Measurements from ENCODE around the gene KCNN4. TPM values are rescaled to one million over a fixed set of nuclear protein-coding genes. Genes with fewer than 3 reads are reported as not detected.

KCNN4 gene
- total and polyA plus RNA-seq, 2 of the 13 experiments (the other 11 are each of a cell fraction or from before 2014, with no cell fraction given): 0.13 to 0.25 TPM

GRCh38 chr19:43776286-43776685 lies 4.5 kb downstream of the KCNN4 start:
- ATAC-seq: no peak
- H3K4me3 ChIP-seq (replicated peaks in 1 of 3; ENCODE audit: insufficient read depth in 1 of 3, low read depth in 2 of 3, low read length in 3 of 3): no peak overlapping the region
- H2AFZ ChIP-seq (ENCODE audit: low read length): no peak overlapping the region
- no peaks in the 10 kb centered on the region for H3K9me3 ChIP-seq (ENCODE audit: low read length)
- ChIA-PET CTCF (ENCODE audit: low intra/inter-chr PET ratio, low total read pairs) (no interaction called here), POLR2A (interaction anchor here (0.8 kb wide), 1 partner anchor 22 kb away, joined by 3 read pairs; the partner anchor contains the start of gene SMG9)
- H3K4me1 ChIP-seq (ENCODE audit: insufficient read depth, low read length): peaks cover 40% of the 10 kb centered on the region
- 48% methylated on average over 9 of the region's 11 CpGs for WGBS (ENCODE audit: low lambda C conversion rate)
- TF ChIP-seq, protein P1, sequence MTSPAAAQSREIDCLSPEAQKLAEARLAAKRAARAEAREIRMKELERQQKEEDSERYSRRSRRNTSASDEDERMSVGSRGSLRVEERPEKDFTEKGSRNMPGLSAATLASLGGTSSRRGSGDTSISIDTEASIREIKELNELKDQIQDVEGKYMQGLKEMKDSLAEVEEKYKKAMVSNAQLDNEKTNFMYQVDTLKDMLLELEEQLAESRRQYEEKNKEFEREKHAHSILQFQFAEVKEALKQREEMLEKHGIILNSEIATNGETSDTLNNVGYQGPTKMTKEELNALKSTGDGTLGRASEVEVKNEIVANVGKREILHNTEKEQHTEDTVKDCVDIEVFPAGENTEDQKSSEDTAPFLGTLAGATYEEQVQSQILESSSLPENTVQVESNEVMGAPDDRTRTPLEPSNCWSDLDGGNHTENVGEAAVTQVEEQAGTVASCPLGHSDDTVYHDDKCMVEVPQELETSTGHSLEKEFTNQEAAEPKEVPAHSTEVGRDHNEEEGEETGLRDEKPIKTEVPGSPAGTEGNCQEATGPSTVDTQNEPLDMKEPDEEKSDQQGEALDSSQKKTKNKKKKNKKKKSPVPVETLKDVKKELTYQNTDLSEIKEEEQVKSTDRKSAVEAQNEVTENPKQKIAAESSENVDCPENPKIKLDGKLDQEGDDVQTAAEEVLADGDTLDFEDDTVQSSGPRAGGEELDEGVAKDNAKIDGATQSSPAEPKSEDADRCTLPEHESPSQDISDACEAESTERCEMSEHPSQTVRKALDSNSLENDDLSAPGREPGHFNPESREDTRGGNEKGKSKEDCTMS (CRISPR knock-in tag; conservative IDR thresholded peaks at IDR 0.05): no peak
- TF ChIP-seq MAFK (conservative IDR thresholded peaks at IDR 0.05 in 1 of 2, IDR thresholded peaks at IDR 0.05 in 1 of 2; ENCODE audit: low read length in 2 of 2) (peak; percentile 90 to 93), ARID2 (CRISPR knock-in tag; IDR thresholded peaks at IDR 0.05; ENCODE audit: borderline replicate concordance) (no peak), MAFF (IDR thresholded peaks at IDR 0.05; ENCODE audit: low read depth, low read length) (peak; percentile 89)
- no peak overlapping the region for H3K9ac ChIP-seq (ENCODE audit: insufficient read depth, low read depth, low read length)
- no peak for DNase-seq (ENCODE audit: low spot score)
- no peak overlapping the region for H3K27ac ChIP-seq (ENCODE audit: extremely low read length, insufficient read depth, low read length)
- H3K79me2 ChIP-seq (ENCODE audit: insufficient read depth, low read length): no peaks in the 10 kb centered on the region
- H3K36me3 ChIP-seq (replicated peaks in 1 of 2; ENCODE audit: control insufficient read depth in 1 of 2, insufficient read depth in 2 of 2, low read length in 2 of 2): no peaks in the 10 kb centered on the region
- in situ Hi-C loops (cut with HindIII; ENCODE audit: extremely low pct_ligation_motif_present, low pct_unique_long_range_greater_than_20kb) (no loop called here), intact Hi-C loops (cut with micrococcal nuclease; ENCODE audit: unreplicated experiment) (no loop called here)
- H3K4me2 ChIP-seq (ENCODE audit: low read depth, low read length): no peak overlapping the region
- peaks cover 1 to 17% of the 10 kb centered on the region in 2 experiments; a peak in 3 of 5 replicates for H3K27me3 ChIP-seq (ENCODE audit: control insufficient read depth in 1 of 2, insufficient read depth in 2 of 2, low read length in 2 of 2)
- FAIRE-seq: no peak
- no TSS peak for BruUV-seq (replicated peaks)
- no peaks in the 10 kb centered on the region for H4K20me1 ChIP-seq (ENCODE audit: insufficient read depth, low read length)

DNA sequence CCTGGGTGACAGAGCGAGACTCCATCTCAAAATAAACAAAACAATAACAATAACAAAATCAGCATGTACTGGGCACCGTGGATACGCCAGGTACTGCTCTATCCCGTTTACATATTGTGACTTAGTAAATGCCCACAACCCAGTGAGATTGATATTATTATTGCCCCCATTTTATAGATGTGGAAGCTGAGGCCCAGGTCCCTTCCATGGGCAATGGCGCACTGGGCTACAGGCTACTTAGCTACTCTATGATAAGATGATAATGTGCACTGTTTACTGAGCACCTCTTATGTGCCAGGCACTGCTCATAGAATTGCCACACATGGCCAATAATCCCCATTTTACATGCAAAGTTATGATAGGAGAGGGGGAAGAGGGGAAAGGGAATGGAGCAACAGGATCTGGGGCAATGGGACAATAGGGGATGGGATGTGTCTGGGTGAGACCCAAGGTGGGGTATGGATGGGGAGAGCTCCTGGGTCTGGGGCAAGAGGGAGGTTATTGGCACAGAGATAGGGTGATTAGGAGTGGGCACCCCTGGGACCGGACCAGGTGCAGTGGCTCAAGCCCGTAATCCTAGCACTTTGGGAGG lies 5.4 kb downstream of the KCNN4 start:
- no peak for FAIRE-seq
- ATAC-seq: no peak
- Histone ChIP-seq H3K4me3 (replicated peaks in 1 of 3; ENCODE audit: insufficient read depth in 1 of 3, low read depth in 2 of 3, low read length in 3 of 3) (no peak overlapping the region), H2AFZ (ENCODE audit: low read length) (no peak overlapping the region), H4K20me1 (ENCODE audit: insufficient read depth, low read length) (no peaks in the 10 kb centered on the region), H3K27me3 (ENCODE audit: control insufficient read depth in 1 of 2, insufficient read depth in 2 of 2, low read length in 2 of 2) (peaks cover 1 to 17% of the 10 kb centered on the region in 2 experiments; a peak in 3 of 5 replicates), H3K4me2 (ENCODE audit: low read depth, low read length) (no peak overlapping the region), H3K36me3 (replicated peaks in 1 of 2; ENCODE audit: control insufficient read depth in 1 of 2, insufficient read depth in 2 of 2, low read length in 2 of 2) (no peaks in the 10 kb centered on the region), H3K9ac (ENCODE audit: insufficient read depth, low read depth, low read length) (no peak overlapping the region), H3K4me1 (ENCODE audit: insufficient read depth, low read length) (peaks cover 32% of the 10 kb centered on the region), H3K79me2 (ENCODE audit: insufficient read depth, low read length) (no peaks in the 10 kb centered on the region), H3K9me3 (ENCODE audit: low read length) (no peaks in the 10 kb centered on the region), H3K27ac (ENCODE audit: extremely low read length, insufficient read depth, low read length) (no peak overlapping the region)
- intact Hi-C loops (cut with micrococcal nuclease; ENCODE audit: unreplicated experiment): no loop called here
- POLR2A ChIA-PET: interaction anchor here (0.8 to 1.8 kb wide), 2 partner anchors 21 kb away, joined by 3 to 8 read pairs; partner anchors contain the start of gene SMG9
- no peak for DNase-seq (ENCODE audit: low spot score)
- TF ChIP-seq ZKSCAN8 (CRISPR knock-in tag; IDR thresholded peaks at IDR 0.05; ENCODE audit: borderline replicate concordance): no peak
- TF ChIP-seq REL (CRISPR knock-in tag; conservative IDR thresholded peaks at IDR 0.05): no peak
- TF ChIP-seq ZNF737 (CRISPR knock-in tag; IDR thresholded peaks at IDR 0.05; ENCODE audit: borderline replicate concordance): no peak
- TF ChIP-seq ZNF629 (CRISPR knock-in tag; conservative IDR thresholded peaks at IDR 0.05): peak; percentile 45
- TF ChIP-seq SRF (IDR thresholded peaks at IDR 0.05; ENCODE audit: low read depth, low read length): no peak
- no peak for TF ChIP-seq SSRP1 (CRISPR knock-in tag; IDR thresholded peaks at IDR 0.05)
- TF ChIP-seq, protein P2, sequence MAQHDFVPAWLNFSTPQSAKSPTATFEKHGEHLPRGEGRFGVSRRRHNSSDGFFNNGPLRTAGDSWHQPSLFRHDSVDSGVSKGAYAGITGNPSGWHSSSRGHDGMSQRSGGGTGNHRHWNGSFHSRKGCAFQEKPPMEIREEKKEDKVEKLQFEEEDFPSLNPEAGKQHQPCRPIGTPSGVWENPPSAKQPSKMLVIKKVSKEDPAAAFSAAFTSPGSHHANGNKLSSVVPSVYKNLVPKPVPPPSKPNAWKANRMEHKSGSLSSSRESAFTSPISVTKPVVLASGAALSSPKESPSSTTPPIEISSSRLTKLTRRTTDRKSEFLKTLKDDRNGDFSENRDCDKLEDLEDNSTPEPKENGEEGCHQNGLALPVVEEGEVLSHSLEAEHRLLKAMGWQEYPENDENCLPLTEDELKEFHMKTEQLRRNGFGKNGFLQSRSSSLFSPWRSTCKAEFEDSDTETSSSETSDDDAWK (CRISPR knock-in tag; IDR thresholded peaks at IDR 0.05): no peak
- no peak for TF ChIP-seq ZBTB46 (CRISPR knock-in tag; IDR thresholded peaks at IDR 0.05; ENCODE audit: borderline replicate concordance)
- in situ Hi-C loops (cut with HindIII; ENCODE audit: extremely low pct_ligation_motif_present, low pct_unique_long_range_greater_than_20kb): no loop called here
- 72% methylated on average over 7 of the region's 7 CpGs for WGBS (ENCODE audit: low lambda C conversion rate)
- CTCF ChIA-PET (ENCODE audit: low intra/inter-chr PET ratio, low total read pairs): interaction anchor here (1.2 to 1.6 kb wide), 2 partner anchors 9 to 11 kb away, joined by 4 read pairs; no protein-coding TSS in a partner anchor
- no TSS peak for BruUV-seq (replicated peaks)
